Right renal pelvis (tissue), 4 donors: Measurements from ENCODE around the gene NUFIP2. TPM values are rescaled to one million over a fixed set of nuclear protein-coding genes. Genes with fewer than 3 reads are reported as not detected.
"Not testable (repeated sequence)": the region's sequence is repeated elsewhere in the genome, so short reads cannot be mapped to it uniquely, and the experiment has no call there.

Experiments
- DNase-seq, 4 donors: peaks; one replicate each; pipeline ENCODE4 v3.0.0-alpha.2; 2013; ENCODE audit warnings: low read depth in 4 of 4, low spot score in 3 of 4, missing footprints in 1 of 4
- polyA plus RNA-seq, 4 donors: library from polyadenylated mRNA; unstranded; fragments of 120-200 nt; gene quantifications; one replicate each; pipeline ENCODE4 v1.2.1, GENCODE V29; 2013; ENCODE audit not compliant: insufficient read length in 4 of 4

Gene NUFIP2, protein sequence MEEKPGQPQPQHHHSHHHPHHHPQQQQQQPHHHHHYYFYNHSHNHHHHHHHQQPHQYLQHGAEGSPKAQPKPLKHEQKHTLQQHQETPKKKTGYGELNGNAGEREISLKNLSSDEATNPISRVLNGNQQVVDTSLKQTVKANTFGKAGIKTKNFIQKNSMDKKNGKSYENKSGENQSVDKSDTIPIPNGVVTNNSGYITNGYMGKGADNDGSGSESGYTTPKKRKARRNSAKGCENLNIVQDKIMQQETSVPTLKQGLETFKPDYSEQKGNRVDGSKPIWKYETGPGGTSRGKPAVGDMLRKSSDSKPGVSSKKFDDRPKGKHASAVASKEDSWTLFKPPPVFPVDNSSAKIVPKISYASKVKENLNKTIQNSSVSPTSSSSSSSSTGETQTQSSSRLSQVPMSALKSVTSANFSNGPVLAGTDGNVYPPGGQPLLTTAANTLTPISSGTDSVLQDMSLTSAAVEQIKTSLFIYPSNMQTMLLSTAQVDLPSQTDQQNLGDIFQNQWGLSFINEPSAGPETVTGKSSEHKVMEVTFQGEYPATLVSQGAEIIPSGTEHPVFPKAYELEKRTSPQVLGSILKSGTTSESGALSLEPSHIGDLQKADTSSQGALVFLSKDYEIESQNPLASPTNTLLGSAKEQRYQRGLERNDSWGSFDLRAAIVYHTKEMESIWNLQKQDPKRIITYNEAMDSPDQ
- 10 to 100 TPM; 33.4 to 47.4 (median 43.6) TPM for polyA plus RNA-seq

DNA sequence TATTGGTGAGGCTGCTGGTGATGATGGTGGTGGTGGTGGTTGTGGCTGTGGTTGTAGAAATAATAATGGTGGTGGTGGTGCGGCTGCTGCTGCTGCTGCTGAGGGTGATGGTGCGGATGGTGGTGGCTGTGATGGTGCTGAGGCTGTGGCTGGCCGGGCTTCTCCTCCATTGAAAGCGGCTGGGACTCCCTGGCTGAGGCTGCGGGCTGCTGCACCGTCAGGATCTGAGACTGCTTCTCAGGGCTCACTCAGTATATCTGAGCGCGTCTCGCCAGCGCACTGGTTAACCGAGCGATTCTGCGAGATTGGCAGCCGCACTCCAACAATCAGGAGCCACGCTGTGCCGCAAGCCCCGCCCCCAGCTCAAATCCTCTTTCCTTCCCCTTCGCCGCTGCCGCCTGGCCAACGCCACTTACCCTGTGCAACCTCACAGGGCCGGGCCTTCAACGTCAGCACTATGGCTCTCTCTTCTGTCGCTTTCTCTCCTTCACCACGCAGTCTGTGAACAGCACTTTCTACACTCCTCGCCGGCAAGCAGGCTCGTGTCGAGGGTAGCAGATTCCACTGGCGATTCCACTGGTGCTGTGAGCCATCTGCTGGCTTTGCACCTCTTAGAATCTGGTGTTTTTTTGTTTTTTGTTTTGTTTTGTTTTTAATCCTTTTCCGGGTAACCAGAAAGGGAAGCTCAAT lies at the start of gene NUFIP2:
Gene NUFIP2, minus strand, starts transcription at position 259 of the 690 bp plus-strand sequence. Its CDS starts 89 bp downstream, at position 170.
- DNase-seq = peak; percentile 96 to 98 (median 97)

DNA sequence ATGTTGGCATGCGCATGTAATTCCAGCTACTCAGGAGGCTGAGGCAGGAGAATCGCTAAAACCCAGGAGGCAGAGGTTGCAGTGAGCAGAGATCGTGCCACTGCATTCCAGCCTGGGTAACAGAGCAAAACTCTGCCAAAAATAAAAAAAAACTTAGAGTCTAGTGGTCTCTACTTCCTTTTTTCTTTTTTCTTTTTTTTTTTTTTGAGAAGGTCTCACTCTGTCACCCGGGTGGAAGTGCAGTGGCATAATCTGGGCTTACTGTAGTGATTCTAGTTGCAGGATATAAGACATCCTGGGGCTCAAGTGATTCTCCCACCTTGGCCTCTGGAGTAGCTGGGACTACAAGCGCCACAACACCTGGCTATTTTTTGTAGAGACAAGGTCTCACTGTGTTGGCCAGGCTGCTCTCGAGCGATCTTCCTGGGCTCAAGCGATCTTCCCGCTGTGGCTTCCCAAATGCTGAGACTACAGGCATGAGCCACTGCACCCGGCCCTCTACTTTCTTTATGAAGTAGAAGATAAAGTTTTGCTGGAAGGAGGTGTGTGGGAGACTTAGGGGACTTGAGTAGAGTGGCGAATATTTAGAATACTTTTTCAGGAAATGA lies 48.3 kb upstream of the NUFIP2 start:
- DNase-seq = no peak

DNA sequence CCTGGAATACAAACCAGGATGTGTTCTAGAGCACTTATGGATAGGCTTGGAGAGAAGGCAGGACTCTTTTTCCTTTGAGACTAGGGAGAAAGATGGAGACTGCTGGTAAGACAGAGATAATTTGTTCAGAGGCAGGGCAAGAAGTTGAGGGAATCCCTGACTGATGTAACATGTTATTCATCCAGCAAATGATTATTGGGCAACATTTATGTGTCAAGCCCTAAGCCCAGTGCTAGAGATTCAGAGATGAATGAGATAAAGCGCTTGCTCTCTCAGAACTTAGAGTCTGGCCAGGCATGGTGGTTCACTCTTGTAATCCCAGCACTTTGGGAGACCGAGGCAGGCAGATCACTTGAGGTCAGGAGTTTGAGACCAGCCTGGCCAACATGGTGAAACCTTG lies 47.8 kb upstream of the NUFIP2 start:
- no peak for DNase-seq

DNA sequence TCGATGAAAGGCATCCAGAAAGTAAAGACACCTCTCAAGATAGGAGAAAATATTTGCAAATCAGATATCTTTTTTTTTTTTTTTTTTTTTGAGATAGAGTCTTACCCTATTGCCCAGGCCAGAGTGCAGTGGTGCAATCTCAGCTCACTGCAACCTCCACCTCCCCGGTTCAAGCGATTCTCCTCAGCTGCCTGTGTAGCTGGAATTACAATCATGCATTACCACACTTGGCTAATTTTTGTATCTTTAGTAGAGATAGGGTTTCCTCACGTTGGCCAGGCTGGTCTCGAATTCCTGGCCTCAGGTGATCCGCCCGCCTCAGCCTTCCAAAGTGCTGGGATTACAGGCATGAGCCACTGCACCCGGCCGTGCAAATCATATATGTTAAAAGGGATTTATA lies 45.1 kb upstream of the NUFIP2 start:
- DNase-seq = not testable (repeated sequence)

DNA sequence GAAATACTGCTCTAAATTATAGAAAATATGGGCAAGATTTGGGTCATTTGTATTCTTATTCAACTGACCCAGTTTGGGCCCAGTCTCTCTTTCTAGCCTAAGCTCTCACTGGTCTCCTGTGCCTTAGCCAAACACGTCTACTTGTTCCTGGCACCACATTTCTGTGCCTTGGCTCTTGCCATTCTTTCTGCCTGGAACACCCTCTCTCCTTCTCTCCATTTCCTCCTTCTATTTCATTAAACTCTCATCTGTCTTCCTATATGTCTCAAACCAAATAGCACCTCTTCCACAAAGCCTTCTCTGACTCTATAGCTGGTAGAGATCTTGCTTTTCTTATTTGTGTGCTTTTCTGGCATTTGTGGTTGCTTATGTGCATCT lies 37.7 kb upstream of the NUFIP2 start:
- DNase-seq = no peak

DNA sequence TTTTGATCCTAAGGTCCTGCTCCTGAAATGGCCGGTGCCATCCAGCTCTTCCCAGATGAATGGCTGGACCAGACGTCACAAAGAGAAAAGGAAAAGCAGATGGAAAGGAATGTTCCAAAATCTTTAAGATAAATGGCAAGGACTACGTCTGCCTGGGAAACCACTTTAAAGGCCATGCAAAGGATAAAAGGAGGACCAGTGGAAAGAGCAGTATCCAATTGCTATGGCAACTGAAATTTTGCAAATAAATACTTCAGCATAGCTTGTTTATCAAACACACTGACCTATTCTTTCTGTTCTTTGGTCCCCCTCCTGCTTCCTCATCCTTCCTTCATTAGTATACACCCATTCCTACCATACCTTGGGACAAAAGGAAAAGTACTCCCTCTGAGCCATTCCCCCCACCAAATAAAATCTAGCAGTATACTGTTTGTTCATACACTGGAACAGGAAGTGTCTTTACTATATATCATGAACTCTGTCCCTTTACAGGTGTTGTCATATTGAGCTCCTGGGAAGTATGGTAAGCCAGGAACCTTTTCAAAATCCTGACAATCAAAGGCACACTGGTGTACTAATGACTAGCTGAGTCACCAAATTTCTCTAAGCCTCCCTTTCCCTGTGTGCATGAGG lies 37.2 kb upstream of the NUFIP2 start:
- DNase-seq = no peak

DNA sequence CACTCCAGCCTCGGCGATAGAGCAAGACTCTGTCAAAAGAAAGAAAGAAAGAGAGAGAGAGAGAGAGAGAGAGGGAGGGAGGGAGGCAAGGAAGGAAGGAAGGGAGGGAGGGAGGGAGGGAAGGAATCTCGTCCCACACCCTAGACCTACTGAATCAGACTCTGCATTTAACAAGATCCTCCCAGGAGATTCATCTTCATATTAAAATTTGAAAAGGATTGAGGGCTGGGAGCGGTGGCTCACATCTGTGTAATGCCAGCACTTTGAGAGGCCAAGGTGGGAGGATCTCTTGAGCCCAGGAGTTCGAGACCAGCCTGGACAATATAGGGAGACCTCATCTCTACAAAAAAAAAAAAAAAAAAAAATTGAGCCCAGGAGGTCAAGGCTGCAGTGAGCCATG lies 33.5 kb upstream of the NUFIP2 start:
- no peak for DNase-seq

DNA sequence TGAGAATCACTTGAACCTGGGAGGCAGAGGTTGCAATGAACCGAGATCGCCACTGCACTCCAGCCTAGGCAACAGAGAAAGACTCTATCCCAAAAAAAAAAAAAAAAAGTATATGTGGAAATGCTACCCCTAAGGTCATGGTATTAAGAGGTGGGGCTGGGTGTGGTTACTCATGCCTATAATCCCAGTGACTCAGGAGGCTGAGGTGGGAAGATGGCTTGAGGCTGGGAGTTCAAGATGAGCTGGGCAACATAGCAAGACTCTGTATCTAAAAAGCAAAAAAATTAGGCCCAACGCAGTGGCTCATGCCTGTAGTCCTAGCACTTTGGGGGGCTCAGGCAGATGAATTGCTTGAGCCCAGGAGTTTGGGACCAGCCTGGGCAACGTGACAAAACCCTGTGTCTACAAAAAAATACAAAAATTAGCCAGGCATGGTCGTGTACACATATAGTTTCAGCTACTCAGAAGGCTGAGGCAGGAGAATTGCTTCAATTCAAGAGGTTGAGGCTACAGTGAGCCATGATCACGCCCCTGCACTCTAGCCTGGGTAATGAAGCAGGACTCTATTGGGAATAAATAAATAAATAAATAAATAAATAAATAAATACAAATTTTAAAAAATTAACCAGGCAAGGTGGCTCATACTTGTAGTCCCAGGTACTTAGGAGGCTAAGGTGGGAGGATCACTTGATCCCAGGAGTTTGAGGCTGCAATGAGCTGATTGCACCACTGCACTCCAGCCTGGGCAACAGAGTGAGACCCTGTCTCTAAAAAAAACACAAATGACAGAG lies 32.3 kb upstream of the NUFIP2 start:
- DNase-seq = no peak

DNA sequence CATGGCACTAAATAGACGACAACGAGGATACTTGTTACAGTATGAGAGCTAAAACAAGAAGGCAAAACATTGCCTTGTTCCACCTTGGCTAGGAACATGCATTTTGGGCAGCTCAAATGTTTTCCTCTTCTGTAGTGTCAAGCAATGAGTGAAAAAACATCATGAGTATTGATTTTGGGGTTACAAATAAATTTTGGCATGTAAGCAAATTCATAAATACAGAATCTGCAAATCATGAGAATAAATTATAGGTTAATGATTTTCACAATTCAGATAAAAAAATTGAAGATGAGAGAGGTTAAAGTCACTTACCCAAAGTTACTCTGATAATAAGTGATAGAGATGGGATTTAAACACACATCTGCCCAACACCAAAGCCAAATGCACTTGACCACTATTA lies 28.4 kb upstream of the NUFIP2 start:
- no peak for DNase-seq

DNA sequence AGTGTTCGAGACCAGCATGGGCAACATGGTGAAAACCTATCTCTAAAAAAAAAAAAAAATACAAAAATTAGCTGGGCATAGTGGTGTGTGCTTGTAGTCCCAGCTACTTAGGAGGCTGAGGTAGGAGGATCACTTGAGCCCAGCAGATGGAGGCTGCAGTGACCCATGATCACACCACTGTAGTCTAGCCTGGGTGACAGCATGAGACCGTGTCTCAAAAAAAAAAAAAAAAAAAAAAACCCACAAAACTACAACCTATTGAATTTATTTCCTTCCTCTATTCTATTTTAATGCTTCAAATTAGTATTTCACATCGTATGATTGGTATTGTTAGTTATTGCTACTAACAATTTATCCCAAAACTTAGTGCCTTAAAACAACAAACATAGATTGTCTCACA lies 9.4 kb upstream of the NUFIP2 start:
- no peak for DNase-seq

DNA sequence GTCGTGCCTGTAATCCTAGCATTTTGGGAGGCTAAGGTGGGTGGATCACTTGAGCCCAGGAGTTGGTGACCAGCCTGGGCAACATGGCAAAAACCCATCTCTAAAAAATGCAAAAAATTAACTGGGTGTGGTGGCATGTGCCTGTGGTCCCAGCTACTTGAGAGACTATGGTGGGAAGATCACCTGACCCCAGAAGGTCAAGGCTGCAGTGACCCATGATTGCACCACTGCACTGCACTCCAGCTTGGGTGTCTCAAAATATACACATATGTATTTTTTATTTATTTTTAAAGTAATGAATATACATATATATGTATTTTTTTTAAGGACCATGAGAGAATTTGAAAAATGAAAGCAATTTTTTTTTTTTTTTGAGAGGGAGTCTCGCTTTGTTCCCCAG lies 5.1 kb upstream of the NUFIP2 start:
- no peak for DNase-seq

DNA sequence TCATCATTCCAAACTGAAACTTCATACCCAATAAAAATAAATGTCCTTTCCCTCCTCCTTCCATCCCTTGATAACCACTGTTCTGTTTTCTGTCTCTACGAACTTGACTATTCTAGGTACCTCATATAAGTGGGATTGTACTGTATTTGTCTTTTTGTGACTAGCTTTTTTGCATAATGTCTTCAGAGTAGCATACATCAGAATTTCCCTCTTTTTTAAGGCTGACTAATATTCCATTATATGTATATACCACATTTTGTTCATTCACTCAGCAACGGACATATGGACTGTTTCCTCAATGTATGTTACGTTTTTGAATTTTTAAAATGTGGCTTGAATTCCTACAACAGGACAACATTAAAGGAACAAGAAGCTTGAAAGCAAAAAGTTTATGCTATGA lies 1.5 kb upstream of the NUFIP2 start:
- no peak for DNase-seq

DNA sequence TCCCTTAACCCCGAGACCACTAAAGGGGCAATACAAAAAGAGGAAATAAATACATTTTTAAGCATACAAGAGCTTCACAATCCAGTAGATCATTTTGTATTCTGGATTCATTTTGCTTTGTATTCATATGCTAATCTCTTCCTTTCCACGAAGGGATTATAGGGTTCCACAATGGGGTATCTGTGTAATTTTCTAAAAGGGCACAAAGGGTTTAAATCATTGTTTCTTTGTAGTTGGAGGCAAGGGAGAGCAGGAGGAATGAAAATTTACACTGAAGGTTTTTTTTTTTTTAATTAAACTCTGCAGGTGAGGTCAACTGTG lies 592 bp upstream of the NUFIP2 start:
- no peak for DNase-seq

DNA sequence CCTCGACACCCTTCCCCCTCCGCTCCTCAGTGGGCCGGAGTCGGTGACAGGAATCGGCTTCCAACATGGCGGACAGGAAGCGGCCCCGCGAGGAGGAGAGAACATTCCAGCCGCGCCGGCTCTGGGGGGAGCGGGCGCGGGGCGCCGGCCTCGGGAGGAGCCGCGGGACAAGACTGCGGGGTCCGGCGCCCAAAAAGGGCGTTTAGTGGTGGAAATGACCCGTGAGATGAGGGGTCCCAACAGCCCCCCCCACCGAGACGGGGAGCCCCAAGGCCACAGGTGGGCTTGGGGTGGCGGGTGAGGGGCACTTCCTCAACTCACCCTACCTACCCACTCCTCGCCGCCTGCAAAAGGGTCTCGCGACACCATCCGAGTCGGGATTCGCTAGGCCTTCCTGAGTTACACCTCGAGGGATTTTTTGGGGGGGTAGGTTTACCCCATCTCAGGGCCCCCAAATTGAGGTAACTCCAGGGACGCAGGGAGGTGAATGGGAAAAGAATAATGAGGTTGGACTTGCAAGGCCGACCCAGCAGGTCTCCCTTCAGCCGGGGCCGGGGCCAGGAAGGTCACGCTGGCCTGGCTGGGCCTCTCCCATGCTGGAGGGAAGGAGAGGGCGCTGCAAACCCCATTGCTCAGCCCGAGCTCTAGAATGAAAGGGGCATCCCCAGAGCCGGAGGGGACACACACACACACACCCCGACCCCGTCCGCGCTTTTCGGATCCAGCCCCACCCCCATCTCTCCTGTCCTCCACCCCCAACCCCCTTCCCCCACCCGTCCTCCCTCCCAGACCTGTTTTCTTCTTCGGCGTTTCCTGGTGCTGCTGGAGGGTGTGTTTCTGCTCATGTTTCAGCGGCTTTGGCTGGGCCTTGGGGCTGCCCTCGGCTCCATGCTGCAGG lies 707 bp downstream of the NUFIP2 start:
- DNase-seq = peak in 3 of 4 donors; percentile 20 to 39 (median 30)

DNA sequence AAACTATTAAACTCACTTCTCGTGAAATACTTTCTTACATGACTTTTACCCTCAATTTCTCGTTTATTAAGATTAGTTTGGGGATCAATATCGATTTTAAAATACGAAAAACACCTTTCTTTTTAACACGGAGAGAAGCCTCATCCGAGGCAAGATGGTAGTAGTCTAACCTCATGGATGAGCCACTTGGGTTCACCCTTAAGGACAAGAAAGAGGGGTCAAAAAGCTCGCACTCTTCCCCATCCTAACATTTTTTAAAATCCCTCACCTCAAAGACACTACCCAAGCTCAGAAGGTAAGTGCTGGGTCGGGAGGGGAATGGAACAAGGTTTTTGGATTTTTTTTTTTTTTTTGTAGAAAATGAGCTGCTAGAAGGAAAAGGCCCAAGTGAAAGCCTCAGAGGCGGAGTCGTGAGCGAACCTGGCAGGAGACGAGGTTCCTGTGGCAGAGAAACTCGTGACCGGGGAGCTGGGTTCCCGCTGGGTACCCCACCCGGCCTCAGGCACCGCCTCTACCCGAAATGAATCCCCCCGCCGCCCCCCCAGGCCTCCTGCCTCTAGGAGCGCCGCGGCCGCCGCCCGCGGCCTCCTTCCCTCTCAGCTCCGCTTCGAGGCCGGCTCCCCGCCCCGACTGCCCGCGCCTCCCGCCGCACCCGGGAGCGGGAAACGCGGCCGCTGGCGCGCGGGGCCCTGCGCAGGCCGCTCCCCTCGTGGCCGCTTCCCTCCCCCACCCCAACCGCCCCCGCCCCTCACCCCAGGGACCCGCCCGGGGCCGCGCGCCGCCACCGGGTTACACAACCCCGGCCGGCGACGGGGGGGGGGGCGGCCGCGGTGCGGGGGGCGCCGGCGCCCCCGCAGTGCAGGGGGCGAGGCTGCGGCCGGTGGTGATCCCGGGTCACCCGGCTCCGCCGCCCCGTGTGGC lies 1.6 kb downstream of the NUFIP2 start:
- DNase-seq = peak in 3 of 4 donors; percentile 10 to 20 (median 20)

DNA sequence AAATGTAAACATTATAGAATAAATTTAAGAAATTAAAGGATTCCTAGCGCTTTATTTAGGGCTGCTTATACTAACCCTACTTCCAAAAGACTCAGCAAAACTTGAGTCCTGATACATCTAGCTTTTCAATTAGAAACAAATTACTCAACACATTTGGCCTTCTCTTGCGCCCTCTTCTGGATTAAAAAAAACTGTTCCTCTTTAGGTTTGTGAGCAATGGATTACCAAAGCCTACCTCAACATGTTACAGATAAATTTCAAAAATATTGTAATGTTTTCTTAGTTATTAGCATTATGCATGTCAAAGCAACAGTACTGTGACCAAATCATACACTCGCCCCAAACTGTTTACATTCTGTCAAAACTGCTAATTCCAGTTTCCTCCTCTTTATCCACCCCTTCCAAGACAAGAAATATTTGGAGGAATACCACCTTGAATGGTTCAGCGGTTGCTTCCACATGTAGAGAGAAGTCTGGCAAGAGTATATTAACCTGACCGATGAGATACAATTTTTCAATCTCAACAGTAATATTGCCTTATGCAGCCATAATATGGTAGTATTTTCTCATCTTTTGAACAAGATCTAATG lies 2.7 kb downstream of the NUFIP2 start:
- peak in 3 of 4 donors; percentile 50 to 61 (median 55) for DNase-seq

DNA sequence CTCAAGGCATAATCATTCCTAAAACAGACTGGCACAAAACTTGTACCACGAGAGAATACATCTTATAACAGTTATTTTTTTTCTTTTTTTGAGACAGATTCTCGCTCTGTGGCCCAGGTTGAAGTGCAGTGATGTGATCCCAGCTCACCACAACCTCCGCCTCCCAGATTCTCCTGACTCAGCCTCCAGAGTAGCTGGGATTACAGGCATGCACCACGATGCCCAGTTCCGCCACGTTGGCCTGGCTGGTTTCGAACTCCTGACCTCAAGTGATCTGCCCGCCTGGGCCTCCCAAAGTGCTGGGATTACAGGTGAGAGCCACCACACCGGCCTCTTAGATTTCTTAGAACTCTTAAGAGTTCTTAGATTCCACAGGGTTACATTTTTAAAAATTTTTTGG lies 4.1 kb downstream of the NUFIP2 start:
- DNase-seq = no peak
